ENCODE results near the gene UNC119B. TPM values are rescaled to one million over a fixed set of nuclear protein-coding genes. Genes with fewer than 3 reads are reported as not detected.
"Not testable (repeated sequence)": the region's sequence is repeated elsewhere in the genome, so short reads cannot be mapped to it uniquely, and the experiment has no call there.

The UNC119B gene
- total RNA-seq, 2 experiments from 2014 or later, result 22.4 to 23.6 TPM

GRCh38 chr12:120725151-120725658, 14.9 kb downstream of the UNC119B start:
- Mint-ChIP-seq H3K27ac (no peak overlapping the region), H3K4me1 (peaks cover 18% of the 10 kb centered on the region), H3K4me3 (peak overlapping the region; percentile 38), H3K36me3 (ENCODE audit: low read depth) (peaks cover 35% of the 10 kb centered on the region), H3K9me3 (no peaks in the 10 kb centered on the region), H3K27me3 (no peaks in the 10 kb centered on the region)
- POLR2A ChIA-PET, result interaction anchor here (1.0 to 1.2 kb wide), 5 partner anchors 14 to 161 kb away, joined by 3 to 7 read pairs (median 3); no protein-coding TSS in a partner anchor
- CTCF ChIA-PET, result interaction anchor here (1.3 kb wide), 1 partner anchor 76 kb away, joined by 3 read pairs; no protein-coding TSS in a partner anchor
- DNase-seq, result no peak

- Mint-ChIP-seq H3K27me3 (no peaks in the 10 kb centered on the region), H3K9me3 (no peaks in the 10 kb centered on the region), H3K27ac (peak within 1 kb of the TSS; percentile 54), H3K4me3 (peak within 1 kb of the TSS; percentile 91), H3K36me3 (ENCODE audit: low read depth) (peaks cover 36% of the 10 kb centered on the region), H3K4me1 (peaks cover 17% of the 10 kb centered on the region)
- ChIA-PET POLR2A (interaction anchor here (1.0 to 1.2 kb wide), 5 partner anchors 15 to 160 kb away, joined by 3 to 7 read pairs (median 3); no protein-coding TSS in a partner anchor), CTCF (interaction anchor here (1.3 kb wide), 1 partner anchor 76 kb away, joined by 3 read pairs; no protein-coding TSS in a partner anchor)
- peak; percentile 91 for DNase-seq
Observed at GRCh38 chr12:120725659-120726509, 15.6 kb downstream of the UNC119B start, which contains the start of gene ACADS. Gene ACADS (plus strand): TSS chr12:120725826. CDS start chr12:120725886, 60 bp downstream.

GRCh38 chr12:120726510-120726793, 16.2 kb downstream of the UNC119B start:
- H3K27me3 Mint-ChIP-seq, result no peaks in the 10 kb centered on the region
- DNase-seq, result no peak
- ChIA-PET POLR2A (no interaction called here), CTCF (no interaction called here)
- H3K4me3 Mint-ChIP-seq, result peak overlapping the region; percentile 91
- no peaks in the 10 kb centered on the region for H3K9me3 Mint-ChIP-seq
- peaks cover 17% of the 10 kb centered on the region for H3K4me1 Mint-ChIP-seq
- no peak overlapping the region for H3K27ac Mint-ChIP-seq
- H3K36me3 Mint-ChIP-seq (ENCODE audit: low read depth), result peaks cover 32% of the 10 kb centered on the region

GRCh38 chr12:120726961-120727360, 16.7 kb downstream of the UNC119B start:
- peaks cover 31% of the 10 kb centered on the region for H3K36me3 Mint-ChIP-seq (ENCODE audit: low read depth)
- H3K9me3 Mint-ChIP-seq, result no peaks in the 10 kb centered on the region
- no peaks in the 10 kb centered on the region for H3K27me3 Mint-ChIP-seq
- DNase-seq, result no peak
- CTCF ChIA-PET, result no interaction called here
- H3K4me3 Mint-ChIP-seq, result no peak overlapping the region
- H3K27ac Mint-ChIP-seq, result no peak overlapping the region
- H3K4me1 Mint-ChIP-seq, result peaks cover 17% of the 10 kb centered on the region
- POLR2A ChIA-PET, result no interaction called here

GRCh38 chr12:120732198-120732597, 21.9 kb downstream of the UNC119B start:
- H3K27ac Mint-ChIP-seq, DNase-seq, H3K4me1 Mint-ChIP-seq, H3K27me3 Mint-ChIP-seq, POLR2A ChIA-PET, H3K4me3 Mint-ChIP-seq, H3K9me3 Mint-ChIP-seq, CTCF ChIA-PET: not testable (repeated sequence)
- H3K36me3 Mint-ChIP-seq (ENCODE audit: low read depth), result peaks cover 15% of the 10 kb centered on the region

- Mint-ChIP-seq H3K4me3 (no peak overlapping the region), H3K27me3 (no peaks in the 10 kb centered on the region), H3K9me3 (no peaks in the 10 kb centered on the region), H3K27ac (no peak overlapping the region), H3K4me1 (peaks cover 2% of the 10 kb centered on the region), H3K36me3 (ENCODE audit: low read depth) (peaks cover 15% of the 10 kb centered on the region)
- ChIA-PET CTCF (no interaction called here), POLR2A (no interaction called here)
- no peak for DNase-seq
Observed at GRCh38 chr12:120733574-120733973, 23.3 kb downstream of the UNC119B start.

- POLR2A ChIA-PET, result no interaction called here
Observed at GRCh38 chr12:120734210-120734609, 24.0 kb downstream of the UNC119B start.

GRCh38 chr12:120735181-120735580, 24.9 kb downstream of the UNC119B start:
- ChIA-PET POLR2A (no interaction called here), CTCF (no interaction called here)
- peaks cover 2% of the 10 kb centered on the region for H3K4me1 Mint-ChIP-seq
- no peaks in the 10 kb centered on the region for H3K9me3 Mint-ChIP-seq
- no peak overlapping the region for H3K4me3 Mint-ChIP-seq
- no peak overlapping the region for H3K27ac Mint-ChIP-seq
- H3K27me3 Mint-ChIP-seq, result no peaks in the 10 kb centered on the region
- DNase-seq, result no peak
- H3K36me3 Mint-ChIP-seq (ENCODE audit: low read depth), result peaks cover 6% of the 10 kb centered on the region

More at GRCh38 chr12:120734210-120734609, 24.0 kb downstream of the UNC119B start:
- H3K36me3 Mint-ChIP-seq (ENCODE audit: low read depth), result peaks cover 15% of the 10 kb centered on the region
- CTCF ChIA-PET, result no interaction called here
- H3K9me3 Mint-ChIP-seq, result no peaks in the 10 kb centered on the region
- H3K4me1 Mint-ChIP-seq, result peaks cover 2% of the 10 kb centered on the region
- DNase-seq, result no peak
- H3K27me3 Mint-ChIP-seq, result no peaks in the 10 kb centered on the region
- no peak overlapping the region for H3K27ac Mint-ChIP-seq
- H3K4me3 Mint-ChIP-seq, result no peak overlapping the region

GRCh38 chr12:120736404-120737331, 26.4 kb downstream of the UNC119B start:
- H3K4me3 Mint-ChIP-seq, result no peak overlapping the region
- no peaks in the 10 kb centered on the region for H3K36me3 Mint-ChIP-seq (ENCODE audit: low read depth)
- H3K4me1 Mint-ChIP-seq, result no peaks in the 10 kb centered on the region
- H3K27me3 Mint-ChIP-seq, result no peaks in the 10 kb centered on the region
- H3K27ac Mint-ChIP-seq, result no peak overlapping the region
- POLR2A ChIA-PET, result no interaction called here
- H3K9me3 Mint-ChIP-seq, result no peaks in the 10 kb centered on the region
- DNase-seq, result no peak
- CTCF ChIA-PET, result interaction anchor here (0.5 kb wide), 1 partner anchor 235 kb away, joined by 4 read pairs; no protein-coding TSS in a partner anchor

- no peak for DNase-seq
- H3K36me3 Mint-ChIP-seq (ENCODE audit: low read depth), result no peaks in the 10 kb centered on the region
- ChIA-PET POLR2A (no interaction called here), CTCF (no interaction called here)
- no peaks in the 10 kb centered on the region for H3K9me3 Mint-ChIP-seq
- no peaks in the 10 kb centered on the region for H3K4me1 Mint-ChIP-seq
- H3K4me3 Mint-ChIP-seq, result no peak overlapping the region
- H3K27ac Mint-ChIP-seq, result no peak overlapping the region
- no peaks in the 10 kb centered on the region for H3K27me3 Mint-ChIP-seq
Observed at GRCh38 chr12:120737557-120738251, 27.4 kb downstream of the UNC119B start.

- Mint-ChIP-seq H3K4me3 (no peak overlapping the region), H3K4me1 (no peaks in the 10 kb centered on the region), H3K27ac (no peak overlapping the region), H3K27me3 (no peaks in the 10 kb centered on the region), H3K36me3 (ENCODE audit: low read depth) (no peaks in the 10 kb centered on the region), H3K9me3 (no peaks in the 10 kb centered on the region)
- CTCF ChIA-PET, result no interaction called here
- no peak for DNase-seq
- POLR2A ChIA-PET, result no interaction called here
Observed at GRCh38 chr12:120738252-120739030, 28.2 kb downstream of the UNC119B start.
